Karpas-422 (cell line): ENCODE data around the gene MYO7B. TPM values are rescaled to one million over a fixed set of nuclear protein-coding genes. Genes with fewer than 3 reads are reported as not detected.
A peak's percentile ranks its signal among the peaks of the same experiment; 100 is the strongest.

Experiments
- DNase-seq: peaks from one replicate; pipeline ENCODE4 v3.0.0-alpha.2; 2015
- H2AFZ ChIP-seq: fragments of 200-600 bp; sonication (generic); 2 replicates; pipeline ENCODE4 v1.6.1; 2014; ENCODE audit warnings: antibody characterized with exemption, low read length, mixed read lengths
- H3K27ac ChIP-seq: fragments of 200-600 bp; sonication (generic); 2 replicates; pipeline ENCODE4 v1.5.1; 2014; ENCODE audit warnings: mild to moderate bottlenecking, low read length, moderate library complexity
- H3K27me3 ChIP-seq: fragments of 200-600 bp; sonication (generic); 2 replicates; pipeline ENCODE4 v1.6.1; 2014; ENCODE audit warnings: low read length, mixed read lengths
- H3K36me3 ChIP-seq: fragments of 200-600 bp; sonication (generic); 2 replicates; pipeline ENCODE4 v1.6.1; 2014; ENCODE audit warnings: low read length, mixed read lengths; ENCODE audit not compliant: insufficient read depth
- H3K4me1 ChIP-seq: fragments of 200-600 bp; sonication (generic); 2 replicates; pipeline ENCODE4 v1.6.1; 2014; ENCODE audit warnings: mild to moderate bottlenecking, low read length, mixed read lengths
- H3K4me2 ChIP-seq: fragments of 200-600 bp; sonication (generic); 2 replicates; pipeline ENCODE4 v1.6.1; 2014; ENCODE audit warnings: low read length, low read depth, mild to moderate bottlenecking; ENCODE audit not compliant: poor library complexity, severe bottlenecking
- H3K4me3 ChIP-seq: fragments of 200-600 bp; sonication (generic); 2 replicates; pipeline ENCODE4 v1.5.1; 2014; ENCODE audit warnings: mild to moderate bottlenecking, antibody characterized with exemption, low read length, mixed read lengths
- H3K79me2 ChIP-seq: fragments of 200-600 bp; sonication (generic); 2 replicates; pipeline ENCODE4 v1.6.1; 2014; ENCODE audit warnings: mild to moderate bottlenecking, low read length, mixed read lengths
- H3K9ac ChIP-seq: fragments of 200-600 bp; sonication (generic); 2 replicates; pipeline ENCODE4 v1.6.0; 2014; ENCODE audit warnings: low read length
- H3K9me2 ChIP-seq: fragments of 200-600 bp; sonication (generic), shearing (Covaris generic); replicated peaks from 2 replicates; pipeline ENCODE4 v1.6.0; 2014; ENCODE audit warnings: mild to moderate bottlenecking, low read length, moderate library complexity; ENCODE audit not compliant: insufficient read depth
- H3K9me3 ChIP-seq: fragments of 300-700, 200-600 bp; sonication (generic); 2 replicates; pipeline ENCODE4 v1.6.1; 2014; ENCODE audit warnings: low read length, mixed read lengths
- H4K20me1 ChIP-seq: fragments of 200-600 bp; sonication (generic); 2 replicates; pipeline ENCODE4 v1.6.1; 2014; ENCODE audit warnings: mild to moderate bottlenecking, antibody characterized with exemption, low read length, low read depth; ENCODE audit not compliant: insufficient read depth
- total RNA-seq: library from RNA; depleted of rRNA; stranded (reverse); fragments of >200 nt; shearing (Covaris generic); gene quantifications from 2 replicates; pipeline ENCODE4 v1.2.3, GENCODE V29; 2014; ENCODE audit warnings: low replicate concordance

MYO7B gene
- total RNA-seq, 1 experiment from 2014 or later = 3.0 TPM

DNA sequence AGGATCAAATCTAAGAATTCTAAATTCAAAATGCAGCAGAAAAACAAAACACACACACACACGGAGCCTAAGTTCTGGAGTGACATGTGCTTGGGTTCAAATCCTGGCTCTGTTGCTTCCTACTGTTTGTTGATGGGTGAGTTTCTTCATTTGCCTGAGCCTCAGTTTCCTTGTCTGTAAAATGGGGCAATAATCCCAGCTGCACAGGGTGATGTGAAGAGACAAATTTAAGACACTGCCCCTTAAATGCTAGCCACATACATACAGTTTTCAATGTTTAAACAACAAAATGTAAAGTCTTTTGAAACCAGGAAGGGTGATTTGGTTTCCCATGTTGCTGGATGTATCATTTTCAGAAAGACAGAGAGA, 109.5 kb downstream of the MYO7B start:
- H4K20me1 ChIP-seq = no peaks in the 10 kb centered on the region
- H2AFZ ChIP-seq = no peak overlapping the region
- H3K4me2 ChIP-seq = no peak overlapping the region
- H3K4me3 ChIP-seq = no peak overlapping the region
- no peaks in the 10 kb centered on the region for H3K9me3 ChIP-seq
- no peaks in the 10 kb centered on the region for H3K79me2 ChIP-seq
- no peak overlapping the region for H3K9ac ChIP-seq
- H3K4me1 ChIP-seq = peaks cover 14% of the 10 kb centered on the region
- H3K9me2 ChIP-seq = no peaks in the 10 kb centered on the region
- no peaks in the 10 kb centered on the region for H3K36me3 ChIP-seq
- H3K27ac ChIP-seq = no peak overlapping the region
- no peaks in the 10 kb centered on the region for H3K27me3 ChIP-seq
- no peak for DNase-seq

- no peaks in the 10 kb centered on the region for H3K9me3 ChIP-seq
- H3K79me2 ChIP-seq = no peaks in the 10 kb centered on the region
- H3K9me2 ChIP-seq = no peaks in the 10 kb centered on the region
- H3K27me3 ChIP-seq = no peaks in the 10 kb centered on the region
- no peak for DNase-seq
- H3K9ac ChIP-seq = no peak within 1 kb of the TSS
- H4K20me1 ChIP-seq = no peaks in the 10 kb centered on the region
- no peak within 1 kb of the TSS for H3K4me3 ChIP-seq
- no peaks in the 10 kb centered on the region for H3K36me3 ChIP-seq
- H2AFZ ChIP-seq = no peak within 1 kb of the TSS
- no peak within 1 kb of the TSS for H3K4me2 ChIP-seq
- peaks cover 8% of the 10 kb centered on the region for H3K4me1 ChIP-seq
- no peak within 1 kb of the TSS for H3K27ac ChIP-seq
Measured at GRCh38 chr2:127645395-127646291, 110.2 kb downstream of the MYO7B start, which contains the start of gene GPR17. GPR17 (plus strand) TSS chr2:127646153; CDS start chr2:127650736, 4,583 bp downstream.

DNA sequence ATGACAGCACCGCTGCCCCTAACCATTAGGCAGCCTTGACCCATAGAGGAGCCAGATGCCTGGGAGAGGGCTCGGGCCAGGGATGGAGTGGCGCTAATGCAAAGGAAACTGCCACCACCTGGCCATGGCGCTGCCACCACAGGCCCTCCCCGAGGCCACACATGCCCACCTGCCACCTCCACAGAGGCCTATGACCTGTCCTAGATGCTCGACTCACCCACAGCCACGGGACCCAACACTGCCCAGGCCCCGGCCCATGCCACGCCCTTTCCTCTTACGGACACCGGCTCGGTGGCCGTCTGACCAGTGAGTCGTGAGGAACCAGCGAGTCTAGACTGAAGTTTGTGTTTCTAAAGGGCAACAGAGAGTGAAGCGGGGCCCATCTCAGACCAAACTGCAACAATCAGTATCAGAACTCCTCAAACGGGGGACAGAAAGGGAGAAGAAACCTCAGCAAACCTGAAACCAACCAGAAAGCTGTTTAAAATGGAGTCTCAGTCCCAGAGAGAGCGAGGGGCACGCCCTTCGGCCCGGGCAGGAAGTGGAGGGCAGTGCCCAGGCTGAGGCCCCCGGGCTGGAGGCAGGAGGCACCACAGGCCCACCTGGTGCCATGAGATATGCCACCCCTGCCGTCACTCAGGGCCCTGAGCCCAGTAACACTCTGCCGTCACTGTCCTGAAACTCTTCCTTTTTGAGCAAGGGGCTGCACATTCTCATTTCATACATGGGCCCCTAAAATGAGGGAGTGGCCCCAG, 111.2 kb downstream of the MYO7B start:
- Histone ChIP-seq H3K4me2 (no peak overlapping the region), H3K4me3 (no peak overlapping the region), H3K4me1 (peaks cover 5% of the 10 kb centered on the region), H4K20me1 (no peaks in the 10 kb centered on the region), H3K9me3 (no peaks in the 10 kb centered on the region), H3K36me3 (no peaks in the 10 kb centered on the region), H3K9me2 (no peaks in the 10 kb centered on the region), H3K9ac (no peak overlapping the region), H3K27me3 (no peaks in the 10 kb centered on the region), H2AFZ (no peak overlapping the region), H3K27ac (no peak overlapping the region), H3K79me2 (no peaks in the 10 kb centered on the region)
- no peak for DNase-seq

DNA sequence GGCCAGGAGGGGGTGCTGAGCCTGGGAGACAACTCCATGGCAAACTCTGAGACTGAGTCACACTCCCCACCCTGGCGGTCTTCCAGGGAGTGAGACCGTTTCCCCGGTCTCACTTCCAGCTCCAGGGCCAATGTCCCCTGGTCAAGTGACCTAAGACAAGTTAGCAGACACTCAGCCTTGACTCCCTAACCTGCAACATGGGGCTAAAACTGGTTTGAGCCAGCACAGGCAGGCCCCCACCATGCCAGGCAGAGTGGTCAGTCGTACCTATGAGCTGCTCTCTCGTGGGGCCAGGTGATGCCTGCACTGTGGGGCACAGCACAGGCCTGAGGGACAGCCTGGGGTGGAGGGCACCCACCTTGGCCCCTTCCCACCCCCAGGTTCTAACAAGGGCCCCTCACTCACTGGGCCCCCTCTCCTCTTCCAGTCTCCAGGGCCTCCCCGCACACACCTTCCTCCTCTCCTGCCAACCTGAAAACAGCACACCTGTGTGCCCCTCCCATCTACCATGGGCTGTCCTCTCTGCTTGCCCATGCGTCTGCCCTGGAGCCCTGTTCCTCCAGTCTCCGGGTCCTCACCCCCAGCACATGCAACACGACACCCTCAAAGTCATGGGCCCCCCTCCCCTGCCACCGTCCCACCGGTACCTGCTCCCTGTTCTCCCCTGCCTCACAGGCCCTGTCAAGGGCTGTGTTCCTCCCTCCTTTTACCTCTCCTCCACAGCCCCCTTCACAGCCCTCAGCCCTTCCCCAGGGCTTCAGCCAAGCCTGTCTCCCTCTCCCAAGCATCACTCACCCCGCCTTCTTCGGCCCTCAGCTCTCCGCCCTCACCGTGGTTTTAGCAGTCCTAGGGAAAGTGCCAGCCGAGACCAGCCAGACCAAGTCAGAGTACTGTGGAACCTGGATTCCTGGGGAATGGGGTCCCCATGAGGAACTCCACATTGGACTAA, 112.0 kb downstream of the MYO7B start:
- H2AFZ ChIP-seq = no peak overlapping the region
- DNase-seq = no peak
- no peaks in the 10 kb centered on the region for H3K27me3 ChIP-seq
- H3K79me2 ChIP-seq = no peaks in the 10 kb centered on the region
- H3K4me3 ChIP-seq = no peak overlapping the region
- no peaks in the 10 kb centered on the region for H3K9me3 ChIP-seq
- 0 out of 2 replicates have a peak, but pooled peaks cover 2% of the 10 kb centered on the region for H3K4me1 ChIP-seq
- no peaks in the 10 kb centered on the region for H4K20me1 ChIP-seq
- no peak overlapping the region for H3K4me2 ChIP-seq
- no peak overlapping the region for H3K27ac ChIP-seq
- no peak overlapping the region for H3K9ac ChIP-seq
- H3K36me3 ChIP-seq = no peaks in the 10 kb centered on the region
- H3K9me2 ChIP-seq = no peaks in the 10 kb centered on the region

DNA sequence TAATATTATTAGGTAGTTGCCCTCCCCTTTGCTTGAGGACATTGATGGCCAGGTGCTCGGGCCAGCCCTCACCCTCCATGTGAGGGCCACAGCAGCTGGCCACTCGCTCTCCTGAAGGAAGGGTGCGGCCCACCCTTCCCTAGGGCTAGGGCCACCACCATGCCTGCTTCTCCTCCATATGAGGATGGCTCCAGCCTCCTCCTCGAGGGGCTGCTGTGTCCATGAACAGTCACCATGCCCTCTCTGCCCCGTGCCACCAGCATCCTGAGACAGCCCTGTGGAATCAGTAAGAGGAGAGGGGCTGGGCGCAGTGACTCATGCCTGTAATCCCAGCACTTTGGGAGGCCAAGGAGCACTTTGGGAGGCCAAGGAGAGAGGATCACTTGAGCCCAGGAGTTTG, 112.8 kb downstream of the MYO7B start:
- Histone ChIP-seq H3K9me2 (no peaks in the 10 kb centered on the region), H3K9ac (no peak overlapping the region), H3K27ac (no peak overlapping the region), H3K79me2 (no peaks in the 10 kb centered on the region), H3K9me3 (no peaks in the 10 kb centered on the region), H3K27me3 (no peaks in the 10 kb centered on the region), H4K20me1 (no peaks in the 10 kb centered on the region), H3K36me3 (no peaks in the 10 kb centered on the region), H3K4me3 (no peak overlapping the region), H3K4me1 (0 out of 2 replicates have a peak, but pooled peaks cover 2% of the 10 kb centered on the region), H2AFZ (no peak overlapping the region), H3K4me2 (no peak overlapping the region)
- DNase-seq = no peak

DNA sequence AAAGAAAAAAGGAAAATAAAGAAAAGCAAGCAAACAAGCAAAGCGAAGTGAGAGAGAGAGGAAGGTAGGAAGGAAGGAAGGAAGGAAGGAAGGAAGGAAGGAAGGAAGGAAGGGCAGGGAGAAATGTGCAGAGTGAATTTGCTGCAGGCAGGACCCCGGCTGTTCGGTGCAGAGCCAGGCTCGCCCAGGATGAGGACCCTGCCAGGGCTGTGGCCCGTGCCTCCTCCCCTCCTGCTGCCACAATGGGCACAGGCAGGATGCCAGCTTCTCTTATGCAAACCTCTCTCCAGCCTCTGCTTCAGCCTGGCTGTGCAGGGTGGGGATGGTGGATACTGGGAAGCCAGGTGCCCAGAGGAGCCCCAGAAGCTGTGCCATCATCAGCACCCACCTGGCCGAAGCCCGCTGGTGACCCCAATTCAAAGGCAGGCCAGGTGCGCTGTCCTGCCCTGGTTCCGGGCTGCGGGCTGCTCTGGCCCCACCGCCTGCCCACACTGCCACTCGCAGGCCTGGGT, 113.7 kb downstream of the MYO7B start:
- Histone ChIP-seq H3K4me2 (no peak overlapping the region), H3K9me2 (no peaks in the 10 kb centered on the region), H2AFZ (no peak overlapping the region), H3K79me2 (no peaks in the 10 kb centered on the region), H4K20me1 (no peaks in the 10 kb centered on the region), H3K9me3 (no peaks in the 10 kb centered on the region), H3K36me3 (no peaks in the 10 kb centered on the region), H3K4me3 (no peak overlapping the region), H3K9ac (no peak overlapping the region), H3K27ac (no peak overlapping the region), H3K4me1 (0 out of 2 replicates have a peak, but pooled peaks cover 2% of the 10 kb centered on the region), H3K27me3 (no peaks in the 10 kb centered on the region)
- no peak for DNase-seq

DNA sequence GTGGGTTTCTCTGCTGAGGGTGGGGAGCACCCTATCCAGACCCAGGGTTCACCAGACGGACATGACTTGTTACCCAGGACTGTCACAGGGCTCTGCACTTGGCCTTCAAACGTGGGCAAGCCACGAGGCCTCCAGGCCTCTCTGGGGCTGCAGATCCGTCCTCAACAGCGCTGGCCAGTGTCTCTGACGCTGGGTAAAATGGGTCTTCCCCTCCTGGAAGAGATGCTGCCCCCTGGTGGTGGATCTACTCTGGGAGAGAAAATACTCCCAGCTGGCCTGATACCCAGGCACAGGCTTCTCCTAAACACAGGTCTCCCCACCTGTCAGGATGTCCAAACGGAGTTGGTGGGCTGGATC, 114.2 kb downstream of the MYO7B start:
- Histone ChIP-seq H3K9ac (no peak overlapping the region; the same call in 1 of the 2 replicates), H3K9me2 (no peaks in the 10 kb centered on the region), H3K27me3 (no peaks in the 10 kb centered on the region), H2AFZ (no peak overlapping the region), H3K9me3 (no peaks in the 10 kb centered on the region), H3K4me3 (no peak overlapping the region), H3K79me2 (no peaks in the 10 kb centered on the region), H3K4me2 (no peak overlapping the region), H3K36me3 (no peaks in the 10 kb centered on the region), H4K20me1 (no peaks in the 10 kb centered on the region), H3K27ac (no peak overlapping the region), H3K4me1 (0 out of 2 replicates have a peak, but pooled peaks cover 2% of the 10 kb centered on the region)
- peak; percentile 93 for DNase-seq
